ENCODE measurements around the gene PLPPR5.

DNA sequence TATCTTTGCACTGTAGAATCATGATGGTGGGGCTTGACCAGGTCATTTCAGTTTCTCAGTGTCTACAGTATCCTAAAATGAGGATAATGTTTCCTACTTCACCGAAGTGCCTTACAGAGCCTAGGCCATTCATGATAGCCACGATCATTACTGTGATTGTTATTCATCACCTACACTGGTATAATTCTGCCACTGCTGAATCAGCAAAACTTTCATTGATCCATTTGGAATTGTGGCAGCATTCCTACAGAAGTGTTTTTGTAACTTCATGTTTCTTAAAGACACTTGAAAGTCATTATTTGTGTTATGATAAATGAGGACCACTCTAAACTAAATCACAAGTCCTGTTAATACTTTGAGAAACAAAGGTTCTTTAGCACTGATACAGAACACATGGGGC is 6.0 kb upstream of the PLPPR5 start:
- TF ChIP-seq, protein P1, sequence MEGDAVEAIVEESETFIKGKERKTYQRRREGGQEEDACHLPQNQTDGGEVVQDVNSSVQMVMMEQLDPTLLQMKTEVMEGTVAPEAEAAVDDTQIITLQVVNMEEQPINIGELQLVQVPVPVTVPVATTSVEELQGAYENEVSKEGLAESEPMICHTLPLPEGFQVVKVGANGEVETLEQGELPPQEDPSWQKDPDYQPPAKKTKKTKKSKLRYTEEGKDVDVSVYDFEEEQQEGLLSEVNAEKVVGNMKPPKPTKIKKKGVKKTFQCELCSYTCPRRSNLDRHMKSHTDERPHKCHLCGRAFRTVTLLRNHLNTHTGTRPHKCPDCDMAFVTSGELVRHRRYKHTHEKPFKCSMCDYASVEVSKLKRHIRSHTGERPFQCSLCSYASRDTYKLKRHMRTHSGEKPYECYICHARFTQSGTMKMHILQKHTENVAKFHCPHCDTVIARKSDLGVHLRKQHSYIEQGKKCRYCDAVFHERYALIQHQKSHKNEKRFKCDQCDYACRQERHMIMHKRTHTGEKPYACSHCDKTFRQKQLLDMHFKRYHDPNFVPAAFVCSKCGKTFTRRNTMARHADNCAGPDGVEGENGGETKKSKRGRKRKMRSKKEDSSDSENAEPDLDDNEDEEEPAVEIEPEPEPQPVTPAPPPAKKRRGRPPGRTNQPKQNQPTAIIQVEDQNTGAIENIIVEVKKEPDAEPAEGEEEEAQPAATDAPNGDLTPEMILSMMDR (IDR thresholded peaks at IDR 0.05), result no peak
- no peak for TF ChIP-seq POLR2A (IDR thresholded peaks at IDR 0.05; ENCODE audit: low read depth)
- no peak for TF ChIP-seq EP300 (IDR thresholded peaks at IDR 0.05)
- TF ChIP-seq POLR2AphosphoS5 (IDR thresholded peaks at IDR 0.05), result no peak
